Endothelial cell of umbilical vein (primary cell): ENCODE results near the gene MVK. TPM values are rescaled to one million over a fixed set of nuclear protein-coding genes. Genes with fewer than 3 reads are reported as not detected.

Experiments
- BruUV-seq: library from RNA; stranded (reverse); fragments of 400-500 nt; replicated peaks from 2 replicates; lab custom pipeline; 2021; lab: Mats Ljungman, UMichigan
- CTCF ChIA-PET: fragments of 300-600, 350-600 bp; sonication (Branson Sonifier 250); formaldehyde crosslinking; loops from one replicate; lab custom pipeline; 2021; ENCODE audit warnings: antibody characterized with exemption, inconsistent platforms; lab: Charles Lee
- POLR2A ChIA-PET: fragments of 300-600, 350-600 bp; sonication (Branson Sonifier 250); formaldehyde crosslinking; loops from one replicate; lab custom pipeline; 2021; ENCODE audit warnings: antibody characterized with exemption, inconsistent platforms; lab: Charles Lee
- DNase-seq: peaks from one replicate; pipeline ENCODE4 v3.0.0-alpha.2; 2011; ENCODE audit warnings: low read depth, low spot score
- FAIRE-seq: peaks from 2 replicates; lab custom pipeline; 2011; peaks lifted over from hg19 to GRCh38; lab: Jason Lieb, UNC
- H2AFZ ChIP-seq: 2 replicates; pipeline ENCODE4 v1.6.0; 2012; ENCODE audit warnings: low read depth, low read length, control low read depth, inconsistent platforms
- H3K27ac ChIP-seq: 2 replicates; pipeline ENCODE4 v1.5.1; 2011; ENCODE audit warnings: low read depth, mild to moderate bottlenecking, control low read depth, low read length, moderate library complexity; ENCODE audit not compliant: insufficient read depth
- H3K27me3 ChIP-seq, 2 experiments: 2 replicates each; pipeline versions ENCODE4 v1.6.0 to v1.6.1; 2011; ENCODE audit warnings: low read length in 2 of 2, mixed read lengths in 1 of 2; ENCODE audit not compliant: control insufficient read depth in 2 of 2, insufficient read depth in 2 of 2
- H3K36me3 ChIP-seq, 2 experiments: 2 replicates in 1 of 2; 3 replicates in 1 of 2; pipeline ENCODE4 v1.5.1; 2011; ENCODE audit warnings: low read length in 2 of 2, mild to moderate bottlenecking in 1 of 2, moderate library complexity in 1 of 2; ENCODE audit not compliant: control insufficient read depth in 2 of 2, insufficient read depth in 2 of 2; ENCODE audit errors: extremely low read depth in 1 of 2
- H3K4me1 ChIP-seq: 3 replicates; pipeline ENCODE4 v1.5.1; 2011; ENCODE audit warnings: mild to moderate bottlenecking, low read length; ENCODE audit not compliant: control insufficient read depth, insufficient read depth; ENCODE audit errors: extremely low read depth
- H3K4me2 ChIP-seq: 2 replicates; pipeline ENCODE4 v1.6.1; 2011; ENCODE audit warnings: low read length, control low read depth, mixed read lengths; ENCODE audit not compliant: insufficient read depth
- H3K4me3 ChIP-seq, 3 experiments: fragments of 200-600 bp in 1 of 3; sonication (generic), shearing (Covaris generic) in 1 of 3; replicated peaks in 1 of 3; 2 replicates each; pipeline ENCODE4 v1.5.1; 2011 to 2016; ENCODE audit warnings: control low read depth in 3 of 3, low read length in 3 of 3, mild to moderate bottlenecking in 2 of 3, inconsistent platforms in 1 of 3, low read depth in 1 of 3, moderate library complexity in 1 of 3; ENCODE audit not compliant: insufficient read depth in 1 of 3
- H3K79me2 ChIP-seq: 2 replicates; pipeline ENCODE4 v1.6.0; 2012; ENCODE audit warnings: low read length, inconsistent platforms; ENCODE audit not compliant: control insufficient read depth, insufficient read depth
- H3K9ac ChIP-seq: replicated peaks from 2 replicates; pipeline ENCODE3; 2011; ENCODE audit warnings: low read length, control low read depth; ENCODE audit not compliant: insufficient read depth; ENCODE audit errors: extremely low read depth
- H3K9me1 ChIP-seq: replicated peaks from 3 replicates; pipeline ENCODE4 v1.6.0; 2011; ENCODE audit warnings: mild to moderate bottlenecking, low read length; ENCODE audit not compliant: control insufficient read depth, insufficient read depth; ENCODE audit errors: extremely low read depth
- H3K9me3 ChIP-seq: replicated peaks from 2 replicates; pipeline ENCODE4 v1.5.1; 2012; ENCODE audit warnings: low read length, inconsistent platforms; ENCODE audit not compliant: control insufficient read depth, insufficient read depth
- H4K20me1 ChIP-seq: replicated peaks from 2 replicates; pipeline ENCODE3; 2011; ENCODE audit warnings: mild to moderate bottlenecking, low read length; ENCODE audit not compliant: control insufficient read depth, insufficient read depth; ENCODE audit errors: extremely low read depth
- EZH2 ChIP-seq: IDR thresholded peaks from 2 replicates; pipeline ENCODE4 v1.6.1; 2012; ENCODE audit warnings: borderline replicate concordance, low read depth, mild to moderate bottlenecking, moderate library complexity, low read length, inconsistent platforms; ENCODE audit not compliant: severe bottlenecking
- FOS ChIP-seq: IDR thresholded peaks from 2 replicates; pipeline ENCODE4 v1.6.1; 2011; ENCODE audit warnings: mild to moderate bottlenecking, low read length, moderate library complexity, borderline replicate concordance; ENCODE audit not compliant: insufficient read depth
- GATA2 ChIP-seq: IDR thresholded peaks from 2 replicates; pipeline ENCODE4 v1.7.0; 2011; ENCODE audit warnings: low read depth, mild to moderate bottlenecking, moderate library complexity, mixed read lengths, low read length; ENCODE audit not compliant: insufficient read length, insufficient read depth
- JUN ChIP-seq: IDR thresholded peaks from 2 replicates; pipeline ENCODE4 v1.6.1; 2011; ENCODE audit warnings: borderline replicate concordance, low read depth; ENCODE audit not compliant: insufficient read length, insufficient read depth
- MYC ChIP-seq: IDR thresholded peaks from one replicate; pipeline ENCODE4 v1.6.1; 2011; ENCODE audit warnings: mild to moderate bottlenecking, low read depth, low read length
- POLR2A ChIP-seq: IDR thresholded peaks from 2 replicates; pipeline ENCODE4 v1.6.1; 2012; ENCODE audit warnings: low read depth, mild to moderate bottlenecking, control low read depth, low read length
- POLR2AphosphoS5 ChIP-seq: IDR thresholded peaks from 2 replicates; pipeline ENCODE4 v1.6.1; 2012; ENCODE audit warnings: low read depth, mild to moderate bottlenecking, control low read depth, low read length, moderate library complexity; ENCODE audit not compliant: insufficient read depth
- dilution Hi-C: fragments of 300-500 bp; cut with MboI; formaldehyde crosslinking; loops from one replicate; pipeline ENCODE4 v1.15.0; 2019; ENCODE audit warnings: low sequenced_read_pairs; ENCODE audit not compliant: extremely low pct_ligation_motif_present
- intact Hi-C: fragments of 100-400 bp; cut with micrococcal nuclease; formaldehyde crosslinking; loops from one replicate; pipeline ENCODE4 v1.10.0; 2022
- polyA plus RNA-seq, 4 experiments: library from polyadenylated mRNA; depleted of rRNA in 3 of 4; stranded (reverse) in 3 of 4; unstranded in 1 of 4; fragments of >200 nt; gene quantifications; 2 replicates each; pipeline versions ENCODE4 v1.2.1 to v1.2.3, GENCODE V29; 2011 to 2012; ENCODE audit warnings: missing spikeins in 1 of 4
- total RNA-seq: library from RNA; stranded (reverse); gene quantifications from 2 replicates; pipeline ENCODE4 v1.2.3, GENCODE V29; 2021
- TF ChIP-seq, protein P1 (sequence below), 2 donors: IDR thresholded peaks; 1 replicate in 1 of 2; 2 replicates in 1 of 2; pipeline ENCODE4 v1.5.1; 2011; ENCODE audit warnings: low read length in 2 of 2, mild to moderate bottlenecking in 2 of 2, moderate library complexity in 2 of 2, control low read depth in 1 of 2, inconsistent platforms in 1 of 2, low read depth in 1 of 2; ENCODE audit not compliant: insufficient read depth in 1 of 2; ENCODE audit errors: extremely low read depth in 1 of 2
- TF ChIP-seq, protein P2 (sequence below): IDR thresholded peaks from 2 replicates; pipeline ENCODE4 v1.6.1; 2011; ENCODE audit not compliant: insufficient read depth, insufficient read length

The MVK gene
- total and polyA plus RNA-seq, 2 donors (not counting 3 experiments of a cell fraction or from before 2014, with no cell fraction given): 32.6 to 42.6 TPM

DNA sequence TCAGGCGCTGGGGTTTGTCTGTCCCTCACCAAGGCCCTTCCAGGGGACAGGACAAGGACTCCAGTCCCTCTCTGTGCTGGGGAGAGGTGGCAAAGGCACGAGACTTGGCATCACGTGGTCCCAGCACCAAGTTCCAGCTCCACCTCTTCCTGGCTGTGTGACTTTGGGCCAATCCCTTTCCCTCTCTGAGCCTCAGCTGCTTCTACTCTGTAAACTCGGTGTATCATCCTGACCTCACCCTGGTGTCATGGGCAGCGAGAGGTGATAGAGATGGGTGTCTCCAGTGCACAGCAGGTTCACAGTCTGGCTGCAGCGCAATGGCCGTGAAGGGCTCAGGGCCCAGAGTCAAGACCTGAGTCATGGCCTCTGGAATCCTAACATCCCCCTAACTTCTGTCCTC is 54.0 kb downstream of the MVK start:
- Histone ChIP-seq H3K9me1 (no peaks in the 10 kb centered on the region), H3K27me3 (no peaks in the 10 kb centered on the region), H2AFZ (no peak overlapping the region), H3K79me2 (no peaks in the 10 kb centered on the region), H3K9me3 (no peaks in the 10 kb centered on the region), H3K36me3 (no peaks in the 10 kb centered on the region), H3K4me2 (no peak overlapping the region), H3K4me3 (no peak overlapping the region), H3K27ac (no peak overlapping the region), H3K4me1 (no peaks in the 10 kb centered on the region), H3K9ac (no peak overlapping the region), H4K20me1 (no peaks in the 10 kb centered on the region)
- no TSS peak for BruUV-seq
- DNase-seq (no peak), FAIRE-seq (no peak)
- dilution Hi-C loops (no loop called here), intact Hi-C loops (no loop called here)
- CTCF ChIA-PET: no interaction called here
- POLR2A ChIA-PET: no interaction called here
- no peak for TF ChIP-seq MYC
- TF ChIP-seq FOS: no peak
- no peak for TF ChIP-seq JUN
- TF ChIP-seq POLR2A: no peak
- no peak for TF ChIP-seq GATA2
- no peak for TF ChIP-seq EZH2
- TF ChIP-seq POLR2AphosphoS5: no peak
- TF ChIP-seq, protein P1, sequence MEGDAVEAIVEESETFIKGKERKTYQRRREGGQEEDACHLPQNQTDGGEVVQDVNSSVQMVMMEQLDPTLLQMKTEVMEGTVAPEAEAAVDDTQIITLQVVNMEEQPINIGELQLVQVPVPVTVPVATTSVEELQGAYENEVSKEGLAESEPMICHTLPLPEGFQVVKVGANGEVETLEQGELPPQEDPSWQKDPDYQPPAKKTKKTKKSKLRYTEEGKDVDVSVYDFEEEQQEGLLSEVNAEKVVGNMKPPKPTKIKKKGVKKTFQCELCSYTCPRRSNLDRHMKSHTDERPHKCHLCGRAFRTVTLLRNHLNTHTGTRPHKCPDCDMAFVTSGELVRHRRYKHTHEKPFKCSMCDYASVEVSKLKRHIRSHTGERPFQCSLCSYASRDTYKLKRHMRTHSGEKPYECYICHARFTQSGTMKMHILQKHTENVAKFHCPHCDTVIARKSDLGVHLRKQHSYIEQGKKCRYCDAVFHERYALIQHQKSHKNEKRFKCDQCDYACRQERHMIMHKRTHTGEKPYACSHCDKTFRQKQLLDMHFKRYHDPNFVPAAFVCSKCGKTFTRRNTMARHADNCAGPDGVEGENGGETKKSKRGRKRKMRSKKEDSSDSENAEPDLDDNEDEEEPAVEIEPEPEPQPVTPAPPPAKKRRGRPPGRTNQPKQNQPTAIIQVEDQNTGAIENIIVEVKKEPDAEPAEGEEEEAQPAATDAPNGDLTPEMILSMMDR (IDR thresholded peaks at IDR 0.05; ENCODE audit: extremely low read depth in 1 of 2, insufficient read depth in 1 of 2, low read depth in 1 of 2, low read length in 2 of 2): no peak
- TF ChIP-seq, protein P2, sequence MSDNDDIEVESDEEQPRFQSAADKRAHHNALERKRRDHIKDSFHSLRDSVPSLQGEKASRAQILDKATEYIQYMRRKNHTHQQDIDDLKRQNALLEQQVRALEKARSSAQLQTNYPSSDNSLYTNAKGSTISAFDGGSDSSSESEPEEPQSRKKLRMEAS: no peak
